ENCODE measurements around the gene PCDHA7.
"Not testable (repeated sequence)": the region's sequence is repeated elsewhere in the genome, so short reads cannot be mapped to it uniquely, and the experiment has no call there.

Gene PCDHA7

GRCh38 chr5:140823475-140823874 is 10.6 kb upstream of the PCDHA7 start:
- no peak overlapping the region for H3K4me3 ChIP-seq (ENCODE audit: low read depth, low read length)
- DNase-seq (ENCODE audit: low read depth) = no peak
- TF ChIP-seq MAX (IDR thresholded peaks at IDR 0.05; ENCODE audit: low read depth, low read length) (no peak), MYC (IDR thresholded peaks at IDR 0.05; ENCODE audit: low read depth, low read length) (no peak), POLR2A (IDR thresholded peaks at IDR 0.05; ENCODE audit: extremely low read depth, insufficient read length) (no peak)
- TF ChIP-seq, protein P1, sequence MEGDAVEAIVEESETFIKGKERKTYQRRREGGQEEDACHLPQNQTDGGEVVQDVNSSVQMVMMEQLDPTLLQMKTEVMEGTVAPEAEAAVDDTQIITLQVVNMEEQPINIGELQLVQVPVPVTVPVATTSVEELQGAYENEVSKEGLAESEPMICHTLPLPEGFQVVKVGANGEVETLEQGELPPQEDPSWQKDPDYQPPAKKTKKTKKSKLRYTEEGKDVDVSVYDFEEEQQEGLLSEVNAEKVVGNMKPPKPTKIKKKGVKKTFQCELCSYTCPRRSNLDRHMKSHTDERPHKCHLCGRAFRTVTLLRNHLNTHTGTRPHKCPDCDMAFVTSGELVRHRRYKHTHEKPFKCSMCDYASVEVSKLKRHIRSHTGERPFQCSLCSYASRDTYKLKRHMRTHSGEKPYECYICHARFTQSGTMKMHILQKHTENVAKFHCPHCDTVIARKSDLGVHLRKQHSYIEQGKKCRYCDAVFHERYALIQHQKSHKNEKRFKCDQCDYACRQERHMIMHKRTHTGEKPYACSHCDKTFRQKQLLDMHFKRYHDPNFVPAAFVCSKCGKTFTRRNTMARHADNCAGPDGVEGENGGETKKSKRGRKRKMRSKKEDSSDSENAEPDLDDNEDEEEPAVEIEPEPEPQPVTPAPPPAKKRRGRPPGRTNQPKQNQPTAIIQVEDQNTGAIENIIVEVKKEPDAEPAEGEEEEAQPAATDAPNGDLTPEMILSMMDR (IDR thresholded peaks at IDR 0.05; ENCODE audit: low read depth, low read length) = no peak

DNA sequence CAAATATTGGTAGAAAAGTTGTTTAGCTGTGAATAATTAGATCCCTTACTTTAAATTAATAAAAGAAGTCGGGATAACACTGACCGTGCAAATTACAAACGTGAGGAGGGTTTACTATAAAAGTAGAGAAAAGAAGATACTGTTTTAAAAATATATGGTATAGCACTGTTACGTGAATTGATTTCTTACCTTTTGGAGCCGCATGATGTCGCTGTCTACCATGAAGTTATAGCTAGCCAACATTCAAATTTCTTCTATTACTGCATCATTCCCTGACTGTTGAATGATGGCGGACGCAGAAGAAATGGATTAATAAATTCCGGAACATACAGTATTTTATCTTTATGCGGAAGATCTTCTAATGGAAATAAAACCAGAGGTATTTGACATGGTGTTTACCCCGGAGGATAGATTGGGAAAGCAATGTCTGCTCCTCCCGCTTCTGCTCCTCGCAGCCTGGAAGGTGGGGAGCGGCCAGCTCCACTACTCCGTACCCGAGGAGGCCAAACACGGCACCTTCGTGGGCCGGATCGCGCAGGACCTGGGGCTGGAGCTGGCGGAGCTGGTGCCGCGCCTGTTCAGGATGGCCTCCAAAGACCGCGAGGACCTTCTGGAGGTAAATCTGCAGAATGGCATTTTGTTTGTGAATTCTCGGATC is 6.2 kb upstream of the PCDHA7 start, which contains the start of gene PCDHA6:
Gene PCDHA6, plus strand, starts transcription at position 257 of the 658 bp plus-strand sequence. Its CDS starts 132 bp downstream, at position 389.
- TF ChIP-seq MYC (IDR thresholded peaks at IDR 0.05; ENCODE audit: low read depth, low read length) = no peak
- TF ChIP-seq POLR2A (IDR thresholded peaks at IDR 0.05; ENCODE audit: extremely low read depth, insufficient read length) = no peak
- TF ChIP-seq MAX (IDR thresholded peaks at IDR 0.05; ENCODE audit: low read depth, low read length) = no peak
- TF ChIP-seq, protein P1 (IDR thresholded peaks at IDR 0.05; ENCODE audit: low read depth, low read length) = no peak
- no peak within 1 kb of the TSS for H3K4me3 ChIP-seq (ENCODE audit: low read depth, low read length)
- no peak for DNase-seq (ENCODE audit: low read depth)

DNA sequence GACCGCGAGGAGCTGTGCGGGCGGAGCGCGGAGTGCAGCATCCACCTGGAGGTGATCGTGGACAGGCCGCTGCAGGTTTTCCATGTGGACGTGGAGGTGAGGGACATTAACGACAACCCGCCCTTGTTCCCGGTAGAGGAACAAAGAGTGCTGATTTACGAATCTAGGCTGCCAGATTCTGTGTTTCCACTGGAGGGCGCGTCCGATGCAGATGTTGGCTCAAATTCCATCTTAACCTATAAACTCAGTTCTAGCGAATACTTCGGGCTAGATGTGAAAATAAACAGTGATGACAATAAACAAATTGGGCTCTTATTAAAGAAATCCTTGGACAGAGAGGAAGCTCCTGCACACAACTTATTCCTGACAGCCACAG is 5.7 kb upstream of the PCDHA7 start:
- TF ChIP-seq MYC (IDR thresholded peaks at IDR 0.05; ENCODE audit: low read depth, low read length) = no peak
- no peak for TF ChIP-seq MAX (IDR thresholded peaks at IDR 0.05; ENCODE audit: low read depth, low read length)
- no peak for TF ChIP-seq POLR2A (IDR thresholded peaks at IDR 0.05; ENCODE audit: extremely low read depth, insufficient read length)
- TF ChIP-seq, protein P1 (IDR thresholded peaks at IDR 0.05; ENCODE audit: low read depth, low read length) = no peak
- DNase-seq (ENCODE audit: low read depth) = no peak
- no peak overlapping the region for H3K4me3 ChIP-seq (ENCODE audit: low read depth, low read length)

- not testable (repeated sequence) for H3K4me3 ChIP-seq (ENCODE audit: low read depth, low read length); DNase-seq (ENCODE audit: low read depth)
These were observed 4.3 kb upstream of the PCDHA7 start for GRCh38 chr5:140829511-140830501.

GRCh38 chr5:140834439-140835008 is 455 bp downstream of the PCDHA7 start:
- DNase-seq (ENCODE audit: low read depth); H3K4me3 ChIP-seq (ENCODE audit: low read depth, low read length): not testable (repeated sequence)

- H3K4me3 ChIP-seq (ENCODE audit: low read depth, low read length) = no peak overlapping the region
- DNase-seq (ENCODE audit: low read depth) = no peak
- no peak for TF ChIP-seq MAX (IDR thresholded peaks at IDR 0.05; ENCODE audit: low read depth, low read length)
- TF ChIP-seq, protein P1 (IDR thresholded peaks at IDR 0.05; ENCODE audit: low read depth, low read length) = no peak
- no peak for TF ChIP-seq MYC (IDR thresholded peaks at IDR 0.05; ENCODE audit: low read depth, low read length)
- no peak for TF ChIP-seq POLR2A (IDR thresholded peaks at IDR 0.05; ENCODE audit: extremely low read depth, insufficient read length)
These were observed 1.8 kb downstream of the PCDHA7 start for GRCh38 chr5:140835622-140836510.

Data from NB4 (cell line).